NCI-H82 (cell line): ENCODE measurements around the gene DHCR7.
A peak's percentile ranks its signal among the peaks of the same experiment; 100 is the strongest.

Source experiments
- DNase-seq: peaks from one replicate; lab custom pipeline; 2025; lab: John Stamatoyannopoulos, UW

Gene DHCR7

DNA sequence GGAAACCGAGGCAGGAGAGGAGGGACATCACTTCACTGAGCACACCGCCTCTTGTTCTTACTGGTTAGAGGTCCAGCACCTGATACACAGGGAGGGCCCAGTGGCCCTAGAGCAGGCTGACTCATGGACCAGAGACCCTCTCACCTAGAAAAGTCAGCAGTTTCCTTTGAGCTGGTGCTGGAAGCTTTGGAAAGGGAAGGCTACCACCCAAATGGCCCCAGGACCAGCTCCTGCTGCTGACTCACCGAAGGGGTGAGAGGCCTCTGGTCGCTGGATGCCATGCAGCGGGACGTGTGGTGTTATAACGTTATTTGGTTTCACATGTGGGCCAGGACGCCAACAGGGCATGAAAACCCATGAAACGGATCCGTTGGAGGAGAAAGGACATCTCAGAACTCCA is 8.6 kb upstream of the DHCR7 start:
- DNase-seq: no peak

DNA sequence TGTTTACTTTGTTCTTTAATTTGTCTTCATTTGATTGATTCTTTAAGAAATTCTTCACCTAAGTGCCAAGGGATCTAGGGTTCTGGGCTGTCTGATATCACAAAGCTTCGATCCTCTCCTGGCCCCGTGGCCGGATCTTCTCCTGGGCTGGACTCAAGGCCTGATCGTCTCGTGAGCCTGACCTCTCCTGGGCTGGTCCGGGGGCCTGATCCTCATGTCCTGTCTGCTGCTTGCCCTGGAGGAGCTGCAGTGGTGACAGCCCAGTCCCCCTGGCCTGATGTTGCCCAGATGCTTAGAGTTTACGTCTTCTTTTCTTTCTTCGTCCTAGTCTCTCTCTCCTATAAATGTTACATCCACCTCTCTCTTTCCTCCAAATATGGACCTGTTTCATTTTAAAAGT is 8.1 kb upstream of the DHCR7 start:
- no peak for DNase-seq

DNA sequence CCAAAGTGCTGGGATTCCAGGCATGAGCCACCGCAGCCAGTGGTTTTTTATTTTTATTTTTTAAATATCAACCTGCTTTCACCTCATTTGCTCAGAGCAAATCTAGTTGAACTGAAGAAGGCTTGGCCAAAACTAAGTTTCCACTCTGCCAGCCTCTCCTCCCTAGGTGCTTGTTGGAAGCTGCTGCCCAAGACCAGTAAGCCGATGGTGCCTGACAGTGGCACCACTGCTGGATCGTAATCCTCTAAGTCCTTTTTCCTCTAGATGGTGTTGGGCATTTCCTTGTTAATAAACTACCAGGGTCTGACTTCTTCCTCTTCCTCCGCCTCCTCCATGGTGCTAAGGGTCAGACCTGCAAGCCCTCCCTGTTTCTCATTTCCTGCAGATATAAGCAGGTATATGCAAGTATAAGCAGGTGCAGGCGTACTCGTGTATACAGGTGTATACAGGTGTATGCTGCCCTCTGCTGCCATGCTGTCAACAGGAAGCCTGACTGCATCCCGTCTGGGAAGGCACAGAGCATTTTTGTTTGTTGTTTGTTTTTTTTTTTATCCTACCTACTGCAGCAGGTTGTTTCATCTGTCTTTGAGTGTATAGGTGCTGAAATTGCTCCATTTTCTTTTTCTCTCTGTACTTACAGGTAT is 6.4 kb upstream of the DHCR7 start:
- no peak for DNase-seq

DNA sequence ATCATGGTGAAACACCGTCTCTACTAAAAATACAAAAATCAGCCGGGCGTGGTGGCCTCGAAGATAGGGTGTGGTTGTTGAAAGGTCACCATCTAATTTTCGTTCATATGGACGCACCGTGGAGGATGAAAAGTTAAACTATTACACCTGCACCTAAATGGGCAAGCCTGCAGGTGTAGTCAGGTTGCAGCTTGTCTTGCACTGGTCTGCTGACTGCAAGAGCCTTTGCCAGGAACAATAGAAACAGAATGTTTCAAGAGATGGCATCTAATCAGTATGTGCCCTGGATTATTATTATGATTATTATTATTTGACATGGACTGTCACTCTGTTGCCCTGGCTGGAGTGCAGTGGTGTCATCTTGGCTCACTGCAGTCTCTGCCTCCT is 5.7 kb upstream of the DHCR7 start:
- no peak for DNase-seq

DNA sequence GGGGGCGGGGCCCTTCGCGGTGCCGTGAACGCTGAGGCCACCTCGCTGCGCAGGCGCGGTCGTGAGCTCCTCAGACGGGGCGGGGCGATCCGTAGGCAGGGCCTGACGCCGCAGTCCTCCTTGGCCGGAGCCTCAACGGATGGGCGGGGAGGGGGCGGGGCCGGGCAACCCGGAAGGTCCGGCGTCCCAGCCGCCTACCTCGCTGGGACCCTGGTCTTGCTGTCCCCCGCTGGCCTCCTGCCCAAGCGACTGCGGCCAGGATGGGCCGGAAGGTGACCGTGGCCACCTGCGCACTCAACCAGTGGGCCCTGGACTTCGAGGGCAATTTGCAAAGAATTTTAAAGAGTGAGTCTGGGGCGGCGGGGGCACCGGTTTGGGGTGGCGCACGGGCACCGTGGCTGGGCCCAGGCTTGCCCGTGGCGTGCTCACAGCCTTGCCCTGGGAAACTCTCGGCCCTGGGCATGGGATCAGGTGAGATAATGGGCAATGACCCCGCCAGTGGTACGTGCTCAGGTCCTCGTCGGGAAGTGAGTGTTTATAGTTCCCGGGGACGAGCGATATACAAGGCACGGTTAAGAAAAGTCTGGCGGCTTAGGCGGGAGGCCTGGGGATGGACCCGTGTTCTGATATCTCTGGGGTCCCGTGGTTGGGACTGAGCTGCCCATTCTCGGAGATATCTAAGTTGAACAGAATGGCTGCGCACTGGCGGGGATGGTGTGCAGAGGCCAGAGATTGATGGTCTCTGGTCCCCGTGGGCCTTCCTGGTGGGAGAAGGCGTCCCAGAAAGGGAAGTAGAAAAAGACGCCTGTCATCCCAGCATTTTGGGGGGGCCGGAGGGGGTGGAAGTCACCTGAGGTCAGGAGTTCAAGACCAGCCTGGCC is 5.1 kb upstream of the DHCR7 start, which contains the start of gene NADSYN1:
Gene NADSYN1, plus strand, starts transcription at position 167 of the 881 bp plus-strand sequence. Its CDS starts 94 bp downstream, at position 261.
- DNase-seq: peak; percentile 94

DNA sequence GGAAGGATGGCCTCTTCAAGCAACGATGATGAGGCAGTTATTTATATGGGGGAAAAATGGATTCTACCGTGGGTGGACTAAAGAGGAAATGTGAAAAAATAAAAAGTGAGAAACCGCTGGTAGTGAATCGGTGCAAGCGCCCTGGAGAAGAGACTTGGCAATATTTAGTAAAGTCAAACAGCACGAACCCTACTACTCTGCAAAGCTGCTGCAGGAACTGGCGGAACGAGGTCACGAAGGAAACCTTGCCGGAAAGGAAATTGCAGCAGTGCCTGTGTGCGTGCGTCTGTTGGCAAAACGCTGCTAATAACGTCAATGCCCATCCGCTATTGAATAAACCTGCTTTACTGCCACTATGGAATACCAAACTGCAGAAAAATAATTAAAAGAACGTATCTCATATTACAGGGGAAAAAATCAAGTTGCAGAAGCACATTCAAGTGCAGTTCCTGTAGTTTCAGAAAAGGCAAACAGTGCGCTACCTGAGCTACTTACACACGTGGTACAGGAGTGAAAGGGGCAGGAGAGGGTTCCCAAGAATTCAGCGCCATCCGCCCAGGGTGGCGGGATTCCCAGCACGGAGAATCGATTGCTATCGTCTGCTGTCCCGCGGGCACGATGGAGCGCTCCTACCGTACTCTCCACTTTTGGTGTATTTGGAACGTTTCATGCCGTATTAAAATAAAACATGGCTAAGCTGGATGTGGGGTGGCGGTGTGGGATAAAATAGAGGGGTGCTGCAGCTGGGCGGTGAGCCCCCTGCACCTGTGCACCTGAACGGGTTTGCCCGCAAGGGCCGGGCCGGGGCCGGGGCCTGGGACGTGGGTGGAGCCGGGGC is 4.2 kb upstream of the DHCR7 start:
- peak; percentile 30 for DNase-seq

DNA sequence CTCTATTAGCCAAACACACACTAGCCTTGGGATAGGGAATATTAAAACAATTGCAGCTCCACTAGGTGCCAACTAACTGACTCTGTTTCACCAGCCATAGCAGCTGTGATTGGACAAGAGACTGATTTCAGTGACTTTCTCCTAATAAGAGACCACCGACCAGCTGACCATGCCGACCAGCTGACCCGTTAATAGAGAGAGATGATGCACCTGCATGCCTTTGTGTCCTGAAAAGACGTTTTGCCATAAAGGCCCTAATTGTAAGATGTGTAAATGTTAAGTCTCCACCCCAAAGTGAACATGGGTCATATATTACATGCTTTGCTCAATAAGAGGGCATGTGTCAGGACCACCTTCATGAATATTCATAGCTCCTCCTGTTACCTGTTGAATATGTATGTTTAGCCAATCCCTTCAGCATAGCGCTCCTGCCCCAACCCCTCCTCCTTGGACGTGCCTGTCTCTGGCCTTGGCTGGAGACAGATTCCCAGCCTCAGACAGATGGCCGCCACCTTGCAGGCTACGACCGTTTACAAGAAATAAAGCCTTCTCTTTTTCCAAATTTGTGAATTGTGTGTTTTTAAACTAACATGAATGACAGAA is 3.5 kb upstream of the DHCR7 start:
- peak; percentile 60 for DNase-seq

DNA sequence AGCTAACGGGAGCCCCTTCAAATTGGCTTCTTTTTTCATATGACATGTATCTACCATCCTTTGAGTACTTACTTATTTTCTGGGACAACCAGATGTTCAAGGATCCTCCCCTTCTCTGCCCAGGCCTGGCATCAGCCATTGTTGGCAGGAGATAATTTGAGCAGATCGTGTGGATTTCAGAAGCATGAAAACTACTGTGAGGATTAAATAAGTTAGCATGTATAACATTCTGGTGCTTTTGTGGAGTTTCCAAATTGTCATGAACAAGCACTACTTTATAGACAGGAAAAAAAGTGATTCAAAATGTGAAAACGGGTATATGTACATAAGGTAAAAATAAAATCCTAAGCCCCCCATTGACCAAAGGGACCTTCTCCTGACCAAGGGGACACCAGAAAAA is 2.7 kb upstream of the DHCR7 start:
- no peak for DNase-seq

DNA sequence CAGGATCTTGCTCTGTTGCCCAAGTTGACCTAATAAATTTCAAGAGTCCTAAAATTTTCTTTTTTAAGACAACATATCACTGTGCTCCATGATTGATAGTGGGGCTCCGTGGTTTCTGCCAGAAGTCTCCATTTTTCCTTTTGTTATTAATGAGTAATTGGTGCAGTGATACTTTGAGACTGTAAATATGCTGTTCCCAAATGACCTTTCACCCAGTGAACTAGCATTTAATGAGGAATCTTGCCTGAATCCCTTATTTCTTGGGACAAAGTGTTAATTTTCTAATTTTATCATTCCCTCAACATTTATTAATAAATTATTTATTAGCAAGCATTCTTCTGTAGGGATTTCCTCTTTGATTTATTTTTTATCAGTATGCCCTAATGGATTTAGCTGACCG is 2.3 kb upstream of the DHCR7 start:
- DNase-seq: no peak

DNA sequence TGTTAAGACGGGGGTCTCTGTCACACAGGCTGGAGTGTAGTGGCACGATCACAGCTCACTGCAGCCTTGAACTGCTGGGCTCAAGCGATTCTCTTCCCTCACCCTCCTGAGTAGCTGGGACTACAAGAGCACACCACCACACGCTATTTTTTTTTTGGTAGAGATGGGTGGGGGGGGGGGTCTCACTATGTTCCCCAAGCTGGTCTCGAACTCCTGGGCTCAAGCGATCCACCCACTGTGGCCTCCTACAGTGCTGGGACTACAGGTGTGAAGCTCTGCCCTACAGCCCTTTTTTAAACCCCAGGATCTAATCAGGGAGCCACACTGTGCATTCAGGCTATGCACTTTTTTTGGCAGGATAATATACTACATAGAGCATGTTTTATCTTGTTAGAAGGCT is 1.4 kb upstream of the DHCR7 start:
- peak; percentile 30 for DNase-seq

DNA sequence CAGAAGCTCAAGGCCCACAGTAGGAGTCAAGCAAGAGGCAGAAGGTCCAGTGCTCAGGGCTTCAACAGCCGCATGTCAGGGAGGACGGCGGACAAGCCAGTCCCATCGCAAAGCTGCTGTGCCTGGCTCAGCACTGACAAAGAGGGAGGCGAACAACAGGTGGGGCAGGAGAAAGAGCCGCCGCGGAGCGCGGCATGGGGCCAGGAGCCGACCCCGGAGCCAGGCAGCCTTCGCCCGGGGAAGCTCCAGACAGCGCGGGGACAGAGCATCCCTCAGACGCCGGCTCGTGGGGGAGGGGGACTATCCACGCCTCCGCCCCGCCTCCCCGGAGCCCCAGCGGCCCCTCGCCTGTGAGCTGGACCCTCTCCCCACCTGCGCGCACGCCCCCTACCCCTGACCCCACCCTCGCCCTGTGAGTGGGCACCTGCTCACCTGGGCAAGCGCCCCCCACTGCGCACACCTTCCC is 369 bp downstream of the DHCR7 start:
- DNase-seq: peak; percentile 61

DNA sequence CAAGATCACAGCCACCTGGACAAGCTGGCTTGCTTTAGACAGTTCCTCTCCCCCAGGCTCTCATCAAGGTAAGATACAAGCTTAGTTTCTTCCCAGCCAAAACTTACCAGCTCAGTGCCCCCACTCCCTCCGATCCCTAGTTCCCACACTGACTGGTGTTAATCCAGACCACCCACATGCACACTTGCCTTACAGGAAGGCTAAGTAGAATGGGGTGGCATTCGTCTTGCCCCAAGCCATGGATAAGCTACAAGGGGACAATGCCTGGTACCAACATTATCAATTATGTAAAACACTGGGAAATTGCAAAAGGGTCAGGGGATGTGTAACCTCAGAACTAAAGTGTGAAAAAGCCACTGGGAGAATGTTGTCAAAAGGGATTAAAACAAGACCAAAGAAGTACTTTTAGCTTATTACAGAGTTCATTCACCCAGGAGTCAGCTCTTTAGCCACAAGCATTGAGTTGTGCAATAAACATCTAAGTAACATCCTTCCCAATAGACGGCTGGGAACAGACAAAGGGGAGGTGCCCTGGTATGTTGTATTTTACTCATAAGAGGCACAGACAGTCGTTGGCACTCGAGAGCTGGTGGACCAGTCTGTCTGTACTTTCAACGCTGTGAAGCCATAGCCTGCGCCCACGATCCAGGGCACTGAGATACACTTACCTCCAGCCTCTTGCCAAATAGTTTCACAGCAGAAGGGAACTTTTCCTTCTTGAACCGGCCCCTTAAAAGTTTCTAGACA is 1.1 kb downstream of the DHCR7 start:
- no peak for DNase-seq

DNA sequence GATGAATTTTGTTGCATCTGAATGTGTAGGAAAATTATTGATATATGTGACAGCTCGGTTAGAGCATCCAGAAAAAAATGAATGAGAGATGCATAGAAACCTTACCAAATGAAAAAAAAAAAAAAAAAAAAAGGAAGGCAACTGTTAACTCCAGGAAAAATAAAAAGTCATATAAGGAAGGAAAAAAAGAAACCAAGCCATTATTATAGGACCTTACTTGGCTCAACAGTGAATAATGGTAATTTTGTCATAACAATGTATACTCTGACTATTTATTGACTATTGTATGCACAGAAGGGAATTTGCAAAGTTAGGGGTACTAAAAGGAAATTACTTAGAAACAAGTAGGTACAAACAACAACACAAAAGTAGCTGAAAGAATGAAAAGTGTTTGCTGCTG is 2.0 kb downstream of the DHCR7 start:
- no peak for DNase-seq

DNA sequence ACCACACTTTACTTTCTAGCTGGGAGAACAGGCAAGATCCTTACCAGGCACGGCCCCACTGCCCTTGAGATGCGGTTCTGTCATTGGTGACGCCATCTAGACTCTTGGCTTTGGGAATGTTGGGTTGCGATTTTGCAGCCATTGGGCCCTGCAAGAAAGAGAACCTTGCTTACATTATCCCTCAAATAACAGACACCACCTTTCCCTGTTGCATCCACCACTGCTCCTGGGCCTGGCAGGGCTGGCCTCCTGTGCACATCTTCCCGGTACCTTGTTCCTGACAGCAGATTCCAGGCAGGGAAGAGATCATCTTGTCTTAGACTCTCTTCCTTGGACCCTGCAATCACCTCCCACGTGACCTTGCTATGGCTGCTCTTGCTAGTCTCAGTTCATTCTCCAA is 3.4 kb downstream of the DHCR7 start:
- no peak for DNase-seq

DNA sequence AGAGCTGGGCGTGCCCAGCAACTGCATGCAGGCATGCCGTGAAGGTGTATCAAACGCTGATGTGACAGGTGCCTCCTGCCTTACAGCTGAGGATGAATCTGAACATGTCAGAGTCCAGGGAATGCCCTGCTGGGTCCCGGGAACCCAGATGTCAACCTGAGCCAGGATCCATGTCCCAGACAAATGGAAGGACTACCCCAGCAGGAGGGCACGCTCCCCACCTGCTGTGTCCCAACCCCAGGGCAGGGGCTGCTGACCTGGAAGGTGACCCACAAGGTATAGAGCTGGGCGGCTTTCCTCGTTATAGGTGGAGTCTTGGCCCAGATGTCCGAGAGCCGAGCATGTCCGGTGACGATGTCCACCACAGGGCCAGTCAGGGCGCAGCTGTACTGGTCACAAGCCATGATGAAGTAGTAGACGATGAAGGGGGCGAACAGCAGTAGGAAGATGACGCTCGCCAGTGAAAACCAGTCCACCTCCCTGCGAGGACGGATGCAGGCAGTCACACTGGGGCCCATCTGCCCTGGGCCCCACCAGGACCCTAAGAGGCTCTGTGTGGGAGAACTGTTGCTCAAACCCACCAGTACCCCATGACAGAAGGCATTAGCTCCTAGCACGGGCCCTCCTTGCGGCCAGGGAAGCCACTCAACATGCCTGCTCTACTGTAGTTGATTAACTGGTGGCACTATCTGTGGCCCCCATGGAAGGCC is 4.3 kb downstream of the DHCR7 start:
- DNase-seq: no peak

DNA sequence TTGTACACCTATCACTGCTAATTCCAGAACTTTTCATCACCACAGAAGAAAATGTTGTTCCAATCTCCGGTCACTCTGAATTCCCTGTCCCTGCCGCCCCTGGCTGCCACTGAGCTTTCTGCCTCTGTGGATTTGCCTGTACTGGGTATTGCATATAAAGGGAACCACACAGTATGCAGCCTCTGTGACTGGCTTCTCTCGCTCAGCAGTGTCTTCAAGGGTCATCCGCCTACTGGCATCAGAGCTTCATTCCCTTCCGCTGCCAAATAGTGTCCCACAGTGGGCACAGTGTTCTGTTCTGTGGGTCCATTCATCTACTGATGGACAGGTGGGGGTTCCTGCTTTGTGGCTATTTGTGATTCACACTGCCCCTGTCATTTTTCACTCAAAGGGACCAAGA is 5.3 kb downstream of the DHCR7 start:
- DNase-seq: no peak

DNA sequence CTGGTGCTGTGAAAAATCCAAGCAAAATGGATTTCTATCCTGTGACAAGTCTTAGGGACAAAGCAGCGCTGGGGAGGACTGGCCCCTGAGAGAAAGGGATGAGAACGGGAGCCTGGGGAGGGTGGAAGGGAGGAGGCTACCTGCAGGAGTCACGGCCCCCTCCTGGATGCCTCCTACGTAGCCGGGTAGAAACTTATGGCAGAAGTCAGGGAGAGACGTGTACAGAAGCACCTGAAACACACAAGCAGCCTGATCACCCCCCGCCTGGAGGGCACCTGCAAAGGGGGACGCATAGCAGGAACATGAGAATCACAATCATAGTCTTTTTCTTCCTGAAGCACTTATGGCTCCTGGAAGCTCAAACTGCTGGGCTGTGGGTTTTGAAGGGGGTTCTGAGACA is 6.1 kb downstream of the DHCR7 start:
- no peak for DNase-seq

DNA sequence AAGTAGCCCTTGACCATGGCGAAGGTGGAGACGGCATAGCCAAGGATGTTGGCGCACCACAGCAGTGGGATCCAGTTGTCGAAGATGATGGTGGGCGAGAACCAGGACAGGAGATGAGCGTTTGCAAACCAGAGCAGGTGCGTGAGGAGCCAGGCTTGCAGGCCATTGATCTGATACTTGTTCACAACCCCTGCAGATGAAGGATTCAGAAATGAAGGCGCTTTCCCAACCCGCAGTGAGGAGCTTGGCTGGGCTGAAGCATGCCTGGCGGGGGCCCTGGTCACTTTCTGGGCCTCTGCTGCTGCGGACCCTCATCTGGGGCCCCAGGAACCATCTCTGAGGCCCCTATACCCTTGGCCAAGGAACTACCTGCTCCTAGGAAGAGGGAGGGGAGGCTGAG is 6.9 kb downstream of the DHCR7 start:
- no peak for DNase-seq

DNA sequence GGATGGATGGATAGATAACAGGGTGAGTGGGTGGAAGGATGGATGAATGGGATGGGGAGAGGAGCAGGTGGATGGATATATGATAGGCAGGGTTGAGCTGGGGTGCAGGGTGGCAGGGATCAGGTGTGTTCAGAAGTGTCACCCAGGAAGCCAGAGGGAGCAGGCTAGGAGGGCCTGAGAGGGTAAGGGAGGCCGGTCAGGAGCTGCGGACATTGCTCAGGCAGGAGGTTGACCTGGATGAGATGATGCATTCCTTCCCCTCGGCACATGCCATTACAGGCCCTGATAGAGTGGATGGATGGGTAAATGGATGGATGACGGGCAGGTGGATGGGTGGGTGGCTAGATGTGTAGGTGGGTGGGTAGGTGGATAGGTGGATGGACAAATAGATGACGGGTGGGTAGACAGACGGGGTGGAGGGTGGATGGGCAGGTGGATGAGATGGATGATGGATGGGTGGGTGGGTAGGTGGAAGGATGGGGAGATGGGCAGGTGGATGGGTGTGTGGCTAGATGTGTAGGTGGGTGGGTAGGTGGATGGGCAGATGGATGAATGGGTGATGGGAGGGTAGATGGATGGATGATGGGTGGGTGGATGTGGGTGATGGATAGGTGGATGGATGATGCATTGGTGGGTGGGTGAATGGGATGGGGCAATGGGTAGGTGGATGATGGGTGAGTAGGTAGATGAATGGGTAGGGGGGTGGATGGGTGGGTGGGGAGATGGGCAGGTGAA is 8.0 kb downstream of the DHCR7 start:
- DNase-seq: no peak

DNA sequence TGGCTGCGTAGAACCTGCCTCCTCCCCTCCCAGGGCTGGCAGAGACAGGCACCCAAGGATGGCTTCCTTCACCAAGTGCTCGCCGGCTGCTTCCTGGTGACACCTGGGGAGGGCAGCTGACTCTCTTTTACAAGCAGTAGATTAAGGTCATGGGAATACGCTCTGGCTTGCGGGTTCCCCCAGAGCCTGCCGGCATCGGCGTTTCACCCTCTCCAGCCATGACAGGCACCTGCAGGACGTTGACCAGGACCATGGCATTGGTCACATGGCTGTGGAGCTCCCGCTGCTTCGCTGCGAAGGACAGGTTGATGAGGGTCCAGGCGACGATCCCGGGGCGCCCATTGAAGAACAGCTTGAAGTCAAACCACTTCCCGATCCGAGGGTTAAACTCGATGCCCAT is 9.5 kb downstream of the DHCR7 start:
- DNase-seq: no peak
